Measurements from ENCODE around the gene SOCS7. TPM values are rescaled to one million over a fixed set of nuclear protein-coding genes. Genes with fewer than 3 reads are reported as not detected.
A peak's percentile ranks its signal among the peaks of the same experiment; 100 is the strongest.

The SOCS7 gene
- total RNA-seq, 2 experiments from 2014 or later: 22.1 to 25.1 TPM

GRCh38 chr17:38418062-38418692 lies 66.5 kb downstream of the SOCS7 start:
- CTCF ChIA-PET: interaction anchor here (1.2 kb wide), 1 partner anchor 69 kb away, joined by 4 read pairs; no protein-coding TSS in a partner anchor
- Mint-ChIP-seq H3K27me3 (ENCODE audit: low read depth) (peaks cover 46% of the 10 kb centered on the region), H3K27ac (no peak overlapping the region), H3K4me1 (ENCODE audit: low read depth) (peaks cover 16% of the 10 kb centered on the region), H3K36me3 (ENCODE audit: low read depth) (no peaks in the 10 kb centered on the region), H3K4me3 (no peak overlapping the region), H3K9me3 (no peaks in the 10 kb centered on the region)
- no peak for DNase-seq
- intact Hi-C loops (cut with micrococcal nuclease): no loop called here

GRCh38 chr17:38418693-38419507 lies 67.3 kb downstream of the SOCS7 start:
- CTCF ChIA-PET: interaction anchor here (1.1 to 1.2 kb wide), 2 partner anchors 70 kb away, joined by 4 read pairs; no protein-coding TSS in a partner anchor
- peak overlapping the region; percentile 41 for H3K4me3 Mint-ChIP-seq
- intact Hi-C loops (cut with micrococcal nuclease): no loop called here
- H3K27ac Mint-ChIP-seq: no peak overlapping the region
- H3K27me3 Mint-ChIP-seq (ENCODE audit: low read depth): peaks cover 49% of the 10 kb centered on the region
- no peaks in the 10 kb centered on the region for H3K36me3 Mint-ChIP-seq (ENCODE audit: low read depth)
- no peak for DNase-seq
- H3K9me3 Mint-ChIP-seq: no peaks in the 10 kb centered on the region
- H3K4me1 Mint-ChIP-seq (ENCODE audit: low read depth): peaks cover 16% of the 10 kb centered on the region

GRCh38 chr17:38419508-38419981 lies 67.9 kb downstream of the SOCS7 start:
- Mint-ChIP-seq H3K4me1 (ENCODE audit: low read depth) (peaks cover 16% of the 10 kb centered on the region), H3K4me3 (no peak overlapping the region), H3K36me3 (ENCODE audit: low read depth) (no peaks in the 10 kb centered on the region), H3K27ac (no peak overlapping the region), H3K27me3 (ENCODE audit: low read depth) (peaks cover 51% of the 10 kb centered on the region), H3K9me3 (no peaks in the 10 kb centered on the region)
- DNase-seq: no peak
- CTCF ChIA-PET: interaction anchor here (1.1 kb wide), 1 partner anchor 71 kb away, joined by 4 read pairs; no protein-coding TSS in a partner anchor
- intact Hi-C loops (cut with micrococcal nuclease): no loop called here

DNA sequence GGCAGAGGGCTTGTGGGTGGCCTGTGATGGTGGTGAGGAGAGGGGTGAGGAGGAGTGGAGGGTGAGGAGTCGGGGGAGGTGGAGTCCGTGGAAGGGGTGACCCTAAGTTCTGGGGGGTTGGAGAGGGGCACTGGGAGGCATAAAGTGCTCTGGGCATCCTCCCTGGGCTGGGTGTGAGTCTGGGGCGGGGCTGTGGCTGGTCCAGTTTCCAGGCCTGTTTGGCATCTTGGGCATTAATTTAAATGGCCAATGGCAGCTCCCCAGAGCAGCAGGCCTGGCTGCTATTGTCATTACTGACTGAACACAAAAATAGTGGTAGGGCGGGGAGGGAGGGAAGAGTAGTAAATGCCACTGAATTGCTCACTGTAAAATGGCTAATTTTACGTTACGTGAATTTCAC lies 68.9 kb downstream of the SOCS7 start:
- Mint-ChIP-seq H3K27me3 (ENCODE audit: low read depth) (peaks cover 55% of the 10 kb centered on the region), H3K4me1 (ENCODE audit: low read depth) (peaks cover 8% of the 10 kb centered on the region)
- CTCF ChIA-PET: interaction anchor here (1.1 to 1.7 kb wide), 2 partner anchors 72 to 87 kb away, joined by 4 to 6 read pairs; no protein-coding TSS in a partner anchor

GRCh38 chr17:38421171-38421841 lies 69.7 kb downstream of the SOCS7 start:
- peaks cover 56% of the 10 kb centered on the region for H3K27me3 Mint-ChIP-seq (ENCODE audit: low read depth)

More for the DNA sequence above, 68.9 kb downstream of the SOCS7 start:
- no peak for DNase-seq
- no peaks in the 10 kb centered on the region for H3K9me3 Mint-ChIP-seq
- intact Hi-C loops (cut with micrococcal nuclease): loop anchor here (10.0 kb wide), 1 partner anchor 164 kb away; no protein-coding TSS in a partner anchor
- no peak overlapping the region for H3K4me3 Mint-ChIP-seq
- no peak overlapping the region for H3K27ac Mint-ChIP-seq
- H3K36me3 Mint-ChIP-seq (ENCODE audit: low read depth): no peaks in the 10 kb centered on the region

GRCh38 chr17:38421871-38422827 lies 70.5 kb downstream of the SOCS7 start:
- Mint-ChIP-seq H3K4me1 (ENCODE audit: low read depth) (peaks cover 5% of the 10 kb centered on the region), H3K27me3 (ENCODE audit: low read depth) (peaks cover 50% of the 10 kb centered on the region), H3K9me3 (no peaks in the 10 kb centered on the region), H3K27ac (no peak overlapping the region), H3K36me3 (ENCODE audit: low read depth) (no peaks in the 10 kb centered on the region), H3K4me3 (no peak overlapping the region)
- intact Hi-C loops (cut with micrococcal nuclease): loop anchor here (2.0 to 10.0 kb wide), 3 partner anchors 71 to 245 kb away; no protein-coding TSS in a partner anchor
- DNase-seq: no peak
- CTCF ChIA-PET: interaction anchor here (0.6 to 1.7 kb wide), 8 partner anchors 10 to 137 kb away, joined by 3 to 10 read pairs (median 3); no protein-coding TSS in a partner anchor

More at GRCh38 chr17:38421171-38421841, 69.7 kb downstream of the SOCS7 start:
- Mint-ChIP-seq H3K4me3 (no peak overlapping the region), H3K9me3 (no peaks in the 10 kb centered on the region), H3K4me1 (ENCODE audit: low read depth) (peaks cover 5% of the 10 kb centered on the region), H3K36me3 (ENCODE audit: low read depth) (no peaks in the 10 kb centered on the region), H3K27ac (no peak overlapping the region)
- no peak for DNase-seq
- intact Hi-C loops (cut with micrococcal nuclease): loop anchor here (10.0 kb wide), 1 partner anchor 163 kb away; no protein-coding TSS in a partner anchor
- CTCF ChIA-PET: interaction anchor here (0.5 to 1.7 kb wide), 7 partner anchors 11 to 138 kb away, joined by 3 to 10 read pairs (median 5); no protein-coding TSS in a partner anchor

- H3K4me3 Mint-ChIP-seq: no peak overlapping the region
- no peaks in the 10 kb centered on the region for H3K36me3 Mint-ChIP-seq (ENCODE audit: low read depth)
- no peak overlapping the region for H3K27ac Mint-ChIP-seq
- CTCF ChIA-PET: interaction anchor here (0.6 to 1.8 kb wide), 17 partner anchors 10 to 1115 kb away, joined by 3 to 8 read pairs (median 3); no protein-coding TSS in a partner anchor
- intact Hi-C loops (cut with micrococcal nuclease): loop anchor here (10.0 kb wide), 1 partner anchor 160 kb away; no protein-coding TSS in a partner anchor
- no peaks in the 10 kb centered on the region for H3K9me3 Mint-ChIP-seq
- H3K27me3 Mint-ChIP-seq (ENCODE audit: low read depth): peaks cover 41% of the 10 kb centered on the region
- H3K4me1 Mint-ChIP-seq (ENCODE audit: low read depth): peaks cover 6% of the 10 kb centered on the region
- no peak for DNase-seq
Observed at GRCh38 chr17:38424297-38424972, 72.8 kb downstream of the SOCS7 start.

DNA sequence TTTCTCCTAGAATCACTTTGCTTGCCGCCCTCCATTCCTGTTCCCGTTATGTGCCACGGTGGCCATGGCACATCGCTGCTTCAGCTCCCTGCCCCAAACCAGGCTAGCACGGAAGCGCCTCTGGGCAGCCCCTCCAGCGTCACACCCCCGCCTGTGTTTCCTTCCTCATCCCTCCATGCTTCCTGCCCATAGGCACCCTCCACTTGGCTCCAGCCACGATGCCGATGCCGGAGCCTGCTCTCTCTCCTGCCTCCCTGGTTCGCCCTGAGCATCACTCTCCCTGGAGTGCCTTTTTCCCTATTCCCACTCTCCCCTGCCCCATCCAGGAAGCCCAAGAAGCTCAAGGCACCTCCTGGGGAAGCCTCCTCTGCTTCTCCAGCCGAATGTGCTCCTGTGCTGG lies 73.4 kb downstream of the SOCS7 start:
- intact Hi-C loops (cut with micrococcal nuclease): loop anchor here (10.0 kb wide), 1 partner anchor 160 kb away; no protein-coding TSS in a partner anchor
- CTCF ChIA-PET: interaction anchor here (1.7 to 1.8 kb wide), 3 partner anchors 11 to 182 kb away, joined by 4 to 8 read pairs (median 5); no protein-coding TSS in a partner anchor

GRCh38 chr17:38425744-38426143 lies 74.1 kb downstream of the SOCS7 start:
- CTCF ChIA-PET: interaction anchor here (1.8 kb wide), 1 partner anchor 71 kb away, joined by 5 read pairs; no protein-coding TSS in a partner anchor
- Mint-ChIP-seq H3K4me1 (ENCODE audit: low read depth) (peaks cover 6% of the 10 kb centered on the region), H3K9me3 (no peaks in the 10 kb centered on the region), H3K27ac (no peak overlapping the region), H3K4me3 (no peak overlapping the region), H3K36me3 (ENCODE audit: low read depth) (no peaks in the 10 kb centered on the region), H3K27me3 (ENCODE audit: low read depth) (peaks cover 38% of the 10 kb centered on the region)
- intact Hi-C loops (cut with micrococcal nuclease): loop anchor here (10.0 kb wide), 1 partner anchor 159 kb away; no protein-coding TSS in a partner anchor
- no peak for DNase-seq

More for the DNA sequence above, 73.4 kb downstream of the SOCS7 start:
- Mint-ChIP-seq H3K4me3 (no peak overlapping the region), H3K4me1 (ENCODE audit: low read depth) (peaks cover 6% of the 10 kb centered on the region), H3K27me3 (ENCODE audit: low read depth) (peaks cover 38% of the 10 kb centered on the region), H3K36me3 (ENCODE audit: low read depth) (no peaks in the 10 kb centered on the region), H3K27ac (no peak overlapping the region), H3K9me3 (no peaks in the 10 kb centered on the region)
- DNase-seq: no peak

- intact Hi-C loops (cut with micrococcal nuclease): loop anchor here (10.0 kb wide), 1 partner anchor 158 kb away; no protein-coding TSS in a partner anchor
- Mint-ChIP-seq H3K36me3 (ENCODE audit: low read depth) (no peaks in the 10 kb centered on the region), H3K4me3 (no peak overlapping the region), H3K27me3 (ENCODE audit: low read depth) (peaks cover 34% of the 10 kb centered on the region), H3K9me3 (no peaks in the 10 kb centered on the region), H3K4me1 (ENCODE audit: low read depth) (peaks cover 6% of the 10 kb centered on the region), H3K27ac (no peak overlapping the region)
- no peak for DNase-seq
- CTCF ChIA-PET: interaction anchor here (0.8 to 1.4 kb wide), 4 partner anchors 12 to 237 kb away, joined by 3 to 4 read pairs (median 4); no protein-coding TSS in a partner anchor
Observed at GRCh38 chr17:38426441-38426840, 74.8 kb downstream of the SOCS7 start.
